H9 (cell line): Measurements from ENCODE around the gene NSMF. TPM values are rescaled to one million over a fixed set of nuclear protein-coding genes. Genes with fewer than 3 reads are reported as not detected.

Experiments
- DNase-seq: peaks from one replicate; pipeline ENCODE4 v3.0.0-alpha.2; 2017
- H2AFZ ChIP-seq: one replicate; pipeline ENCODE4 v1.6.1; 2013; ENCODE audit warnings: mild to moderate bottlenecking, low read length, control low read depth, moderate library complexity
- H2AK5ac ChIP-seq: 2 replicates; pipeline ENCODE4 v1.6.1; 2013; ENCODE audit warnings: low read length, control low read depth, mixed read lengths; ENCODE audit not compliant: insufficient read length
- H2BK120ac ChIP-seq: one replicate; pipeline ENCODE4 v1.6.1; 2013; ENCODE audit warnings: low read depth, mild to moderate bottlenecking, low read length, control low read depth, inconsistent platforms; ENCODE audit not compliant: poor library complexity, severe bottlenecking
- H2BK12ac ChIP-seq: 2 replicates; pipeline ENCODE4 v1.6.1; 2013; ENCODE audit warnings: low read length, control low read depth, mixed read lengths, low read depth; ENCODE audit not compliant: insufficient read length
- H2BK15ac ChIP-seq: 2 replicates; pipeline ENCODE4 v1.6.1; 2013; ENCODE audit warnings: low read depth, low read length, control low read depth
- H2BK20ac ChIP-seq: one replicate; pipeline ENCODE4 v1.6.1; 2013; ENCODE audit warnings: low read depth, mild to moderate bottlenecking, low read length, control low read depth, inconsistent platforms; ENCODE audit not compliant: poor library complexity, severe bottlenecking
- H2BK5ac ChIP-seq: 2 replicates; pipeline ENCODE4 v1.6.1; 2013; ENCODE audit warnings: low read length, control low read depth, mixed read lengths; ENCODE audit not compliant: insufficient read length
- H3K14ac ChIP-seq: 2 replicates; pipeline ENCODE4 v1.6.1; 2013; ENCODE audit warnings: low read length, control low read depth; ENCODE audit not compliant: insufficient read depth
- H3K18ac ChIP-seq: 2 replicates; pipeline ENCODE4 v1.6.1; 2013; ENCODE audit warnings: low read depth, mild to moderate bottlenecking, mixed read lengths, low read length, control low read depth; ENCODE audit not compliant: insufficient read length
- H3K23ac ChIP-seq: 2 replicates; pipeline ENCODE4 v1.6.1; 2013; ENCODE audit warnings: low read length, control low read depth, mixed read lengths, low read depth; ENCODE audit not compliant: insufficient read length
- H3K23me2 ChIP-seq: 2 replicates; pipeline ENCODE4 v1.6.1; 2013; ENCODE audit warnings: low read depth, mild to moderate bottlenecking, mixed read lengths, low read length, control low read depth; ENCODE audit not compliant: insufficient read length, poor library complexity, severe bottlenecking
- H3K27ac ChIP-seq: 2 replicates; pipeline ENCODE4 v1.5.1; 2013; ENCODE audit warnings: low read length, control low read depth, mixed read lengths, low read depth; ENCODE audit not compliant: insufficient read length
- H3K27me3 ChIP-seq: 2 replicates; pipeline ENCODE4 v1.6.1; 2013; ENCODE audit warnings: low read length, control low read depth, inconsistent platforms; ENCODE audit not compliant: insufficient read depth
- H3K4ac ChIP-seq: 2 replicates; pipeline ENCODE4 v1.6.1; 2013; ENCODE audit warnings: low read depth, mild to moderate bottlenecking, control low read depth, inconsistent platforms, low read length, moderate library complexity
- H3K4me1 ChIP-seq: 2 replicates; pipeline ENCODE4 v1.6.1; 2013; ENCODE audit warnings: low read length, control low read depth, inconsistent platforms; ENCODE audit not compliant: insufficient read depth
- H3K4me2 ChIP-seq: 2 replicates; pipeline ENCODE4 v1.6.1; 2013; ENCODE audit warnings: low read length, control low read depth, mixed read lengths; ENCODE audit not compliant: insufficient read length, insufficient read depth
- H3K56ac ChIP-seq: 2 replicates; pipeline ENCODE4 v1.6.1; 2013; ENCODE audit warnings: low read depth, mild to moderate bottlenecking, mixed read lengths, low read length, control low read depth; ENCODE audit not compliant: insufficient read length
- H3K79me1 ChIP-seq: 2 replicates; pipeline ENCODE4 v1.6.1; 2013; ENCODE audit warnings: low read depth, mild to moderate bottlenecking, moderate library complexity, low read length, control low read depth, inconsistent platforms; ENCODE audit not compliant: insufficient read depth, poor library complexity, severe bottlenecking
- H3K79me2 ChIP-seq: 2 replicates; pipeline ENCODE4 v1.6.1; 2013; ENCODE audit warnings: low read length, control low read depth, inconsistent platforms; ENCODE audit not compliant: insufficient read depth
- H3K9ac ChIP-seq: 2 replicates; pipeline ENCODE4 v1.6.1; 2013; ENCODE audit warnings: low read length, control low read depth, mixed read lengths; ENCODE audit not compliant: insufficient read length; ENCODE audit errors: extremely low read depth
- H3K9me3 ChIP-seq: one replicate; pipeline ENCODE4 v1.6.1; 2013; ENCODE audit warnings: low read depth, low read length, inconsistent platforms; ENCODE audit not compliant: control insufficient read depth
- H3T11ph ChIP-seq: one replicate; pipeline ENCODE4 v1.6.1; 2013; ENCODE audit warnings: mild to moderate bottlenecking, low read length, control low read depth, inconsistent platforms
- H4K20me1 ChIP-seq: one replicate; pipeline ENCODE4 v1.6.1; 2013; ENCODE audit not compliant: control insufficient read depth, insufficient read length, insufficient read depth
- H4K5ac ChIP-seq: 2 replicates; pipeline ENCODE4 v1.6.1; 2013; ENCODE audit warnings: low read depth, mild to moderate bottlenecking, mixed read lengths, low read length, control low read depth; ENCODE audit not compliant: insufficient read length
- H4K8ac ChIP-seq: replicated peaks from 2 replicates; pipeline ENCODE4 v1.6.1; 2013; ENCODE audit warnings: low read length, control low read depth, mixed read lengths, low read depth; ENCODE audit not compliant: insufficient read length
- H4K91ac ChIP-seq: 2 replicates; pipeline ENCODE4 v1.6.1; 2013; ENCODE audit warnings: low read depth, mild to moderate bottlenecking, moderate library complexity, mixed read lengths, low read length, control low read depth; ENCODE audit not compliant: insufficient read length
- H3K27ac Mint-ChIP-seq, 3 experiments: 2 replicates in 2 of 3; 3 replicates in 1 of 3; pipeline ENCODE4 v1.8.0; 2020 to 2021; ENCODE audit warnings: mixed read lengths in 3 of 3, mild to moderate bottlenecking in 1 of 3, moderate library complexity in 1 of 3
- H3K27me3 Mint-ChIP-seq: 2 replicates; pipeline ENCODE4 v1.8.0; 2021; ENCODE audit warnings: low read depth, mild to moderate bottlenecking, moderate library complexity, mixed read lengths
- H3K36me3 Mint-ChIP-seq, 3 experiments: 2 replicates in 2 of 3; 3 replicates in 1 of 3; pipeline ENCODE4 v1.8.0; 2020 to 2021; ENCODE audit warnings: low read depth in 3 of 3, mixed read lengths in 3 of 3; ENCODE audit not compliant: insufficient read depth in 1 of 3
- H3K4me1 Mint-ChIP-seq, 2 experiments: 2 replicates each; pipeline ENCODE4 v1.8.0; 2020; ENCODE audit warnings: mixed read lengths in 2 of 2
- H3K4me3 Mint-ChIP-seq, 2 experiments: 2 replicates in 1 of 2; 3 replicates in 1 of 2; pipeline ENCODE4 v1.8.0; 2020 to 2021; ENCODE audit warnings: mild to moderate bottlenecking in 2 of 2, mixed read lengths in 2 of 2, moderate library complexity in 1 of 2
- H3K9me3 Mint-ChIP-seq, 2 experiments: 2 replicates in 1 of 2; 3 replicates in 1 of 2; pipeline ENCODE4 v1.8.0; 2020; ENCODE audit warnings: mild to moderate bottlenecking in 2 of 2, mixed read lengths in 2 of 2, moderate library complexity in 1 of 2
- CTCF ChIP-seq: fragments of 200-600 bp; sonication (generic); conservative IDR thresholded peaks from 3 replicates; pipeline ENCODE4 v1.8.0; 2021; ENCODE audit warnings: antibody characterized with exemption, mild to moderate bottlenecking
- WGBS: extraction: QIAGEN DNeasy Blood & Tissue Kit; methylation state at CpG from one replicate; pipeline ENCODE4 v1.1.7; 2013; ENCODE audit warnings: missing lambda C conversion rate, low lambda C conversion rate, mixed read lengths; ENCODE audit not compliant: insufficient read length; ENCODE audit errors: extremely low coverage; 5-methylcytosine and 5-hydroxymethylcytosine counted together
- total RNA-seq: library from RNA; stranded (reverse); gene quantifications from 2 replicates; pipeline ENCODE4 v1.2.1, GENCODE V29; 2021

Gene NSMF
- total RNA-seq, 1 experiment from 2014 or later: 46.3 TPM

DNA sequence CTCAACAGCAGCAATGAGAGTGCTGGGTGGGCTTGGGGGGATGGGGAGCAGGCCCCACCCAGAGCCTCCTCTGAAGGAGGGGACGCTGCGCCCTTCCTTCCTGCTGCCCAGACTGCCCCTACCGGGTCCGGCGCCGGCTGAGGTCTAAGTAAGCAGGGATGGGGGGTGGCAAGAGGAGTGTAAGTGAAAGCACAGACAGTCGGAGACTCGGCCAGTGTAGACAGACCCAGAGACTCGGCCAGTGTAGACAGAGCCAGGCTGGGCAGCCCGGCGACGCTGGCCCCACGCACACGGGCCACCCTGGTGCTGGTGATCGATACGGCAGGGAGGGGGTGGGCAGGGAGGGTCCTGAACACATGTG, 10.6 kb downstream of the NSMF start:
- Histone ChIP-seq H4K20me1 (peaks cover 3% of the 10 kb centered on the region), H2BK20ac (no peak overlapping the region), H3K23ac (no peak overlapping the region), H4K8ac (no peak overlapping the region), H3K79me1 (no peaks in the 10 kb centered on the region), H3K79me2 (no peaks in the 10 kb centered on the region), H2AK5ac (no peak overlapping the region), H2BK5ac (no peak overlapping the region), H3K9ac (no peak overlapping the region), H3K4ac (no peak overlapping the region), H3K18ac (no peak overlapping the region), H2BK15ac (no peak overlapping the region), H3T11ph (no peak overlapping the region), H3K23me2 (no peaks in the 10 kb centered on the region), H3K4me1 (no peaks in the 10 kb centered on the region), H4K91ac (no peak overlapping the region), H3K14ac (no peak overlapping the region), H2AFZ (no peak overlapping the region), H2BK120ac (no peak overlapping the region), H4K5ac (no peak overlapping the region), H3K9me3 (no peaks in the 10 kb centered on the region), H3K56ac (no peak overlapping the region), H3K27me3 (no peaks in the 10 kb centered on the region), H2BK12ac (no peak overlapping the region), H3K27ac (no peak overlapping the region), H3K4me2 (no peak overlapping the region)
- Mint-ChIP-seq H3K9me3 (no peaks in the 10 kb centered on the region), H3K4me1 (peaks cover 6 to 15% of the 10 kb centered on the region in 2 experiments), H3K27me3 (peaks cover 11% of the 10 kb centered on the region), H3K36me3 (peaks cover 0 to 13% (median under 1%) of the 10 kb centered on the region in 3 experiments; a peak in 4 of 7 replicates), H3K4me3 (no peak overlapping the region), H3K27ac (no peak overlapping the region)
- DNase-seq: no peak
- TF ChIP-seq CTCF: no peak
- WGBS: no CpG with 5 or more reads among the region's 16 CpGs
